ENCODE measurements around the gene MED12L. TPM values are rescaled to one million over a fixed set of nuclear protein-coding genes. Genes with fewer than 3 reads are reported as not detected.

Gene MED12L
- total and polyA plus RNA-seq, 9 of the 15 experiments (the other 6 are each of a cell fraction or from before 2014, with no cell fraction given), result not detected

DNA sequence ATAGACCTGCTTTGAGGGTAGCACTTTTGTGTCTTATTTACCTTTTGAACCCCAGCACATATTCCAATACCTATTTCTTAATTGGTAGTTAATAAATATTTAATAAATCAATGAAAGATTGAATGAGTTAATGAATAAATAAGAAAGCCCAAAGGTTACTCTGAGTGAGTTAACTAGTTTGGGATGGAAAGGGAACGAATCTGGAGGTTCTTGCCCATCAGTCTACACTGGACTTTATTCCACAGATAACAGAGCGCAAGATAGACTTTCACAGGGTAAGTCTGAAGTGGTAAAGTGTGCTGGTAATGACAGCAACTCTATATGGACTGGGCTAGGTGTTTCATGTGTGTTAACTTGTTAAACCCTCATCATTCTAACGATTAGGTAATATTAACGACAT is 33.1 kb upstream of the MED12L start:
- no peak for ATAC-seq
- Histone ChIP-seq H3K4me1 (replicated peaks in 1 of 2; ENCODE audit: control insufficient read depth in 2 of 2, insufficient read depth in 2 of 2, low read length in 2 of 2) (no peaks in the 10 kb centered on the region; a peak in 3 of 5 replicates), H3K9me3 (replicated peaks; ENCODE audit: control insufficient read depth, insufficient read depth, low read depth, low read length) (no peaks in the 10 kb centered on the region), H4K20me1 (replicated peaks; ENCODE audit: control insufficient read depth, insufficient read depth, low read length) (no peaks in the 10 kb centered on the region), H3K36me3 (ENCODE audit: control insufficient read depth, insufficient read depth, low read length) (no peaks in the 10 kb centered on the region), H2AFZ (ENCODE audit: low read depth, low read length) (no peak overlapping the region), H3K9me1 (ENCODE audit: control insufficient read depth, insufficient read depth, low read length) (no peaks in the 10 kb centered on the region), H3K4me2 (ENCODE audit: insufficient read depth, low read length) (no peak overlapping the region), H3K9ac (ENCODE audit: insufficient read depth in 1 of 2, low read depth in 2 of 2, low read length in 2 of 2) (no peak overlapping the region), H3K27ac (ENCODE audit: extremely low read depth, low read depth, low read length) (no peak overlapping the region), H3K27me3 (ENCODE audit: control insufficient read depth in 2 of 2, insufficient read depth in 2 of 2, low read length in 2 of 2) (no peaks in the 10 kb centered on the region), H3K79me2 (ENCODE audit: control insufficient read depth, insufficient read depth, low read length) (no peaks in the 10 kb centered on the region), H3K4me3 (no peak overlapping the region)
- WGBS (ENCODE audit: insufficient coverage, low coverage, missing lambda C conversion rate), result 2% methylated on average over 4 of the region's 4 CpGs
- no peak for FAIRE-seq
- TF ChIP-seq CHD1 (IDR thresholded peaks at IDR 0.05; ENCODE audit: low read length) (no peak), ZNF239 (CRISPR knock-in tag; IDR thresholded peaks at IDR 0.05) (no peak), ELF1 (tag; IDR thresholded peaks at IDR 0.05) (no peak), ZNF561 (CRISPR knock-in tag; conservative IDR thresholded peaks at IDR 0.05) (no peak), TEAD1 (CRISPR knock-in tag; IDR thresholded peaks at IDR 0.05) (no peak), HNRNPH1 (optimal IDR thresholded peaks at IDR 0.05; ENCODE audit: low read depth, low read length) (no peak), ZNF354B (CRISPR knock-in tag; IDR thresholded peaks at IDR 0.05) (no peak)
- TF ChIP-seq, protein P1, sequence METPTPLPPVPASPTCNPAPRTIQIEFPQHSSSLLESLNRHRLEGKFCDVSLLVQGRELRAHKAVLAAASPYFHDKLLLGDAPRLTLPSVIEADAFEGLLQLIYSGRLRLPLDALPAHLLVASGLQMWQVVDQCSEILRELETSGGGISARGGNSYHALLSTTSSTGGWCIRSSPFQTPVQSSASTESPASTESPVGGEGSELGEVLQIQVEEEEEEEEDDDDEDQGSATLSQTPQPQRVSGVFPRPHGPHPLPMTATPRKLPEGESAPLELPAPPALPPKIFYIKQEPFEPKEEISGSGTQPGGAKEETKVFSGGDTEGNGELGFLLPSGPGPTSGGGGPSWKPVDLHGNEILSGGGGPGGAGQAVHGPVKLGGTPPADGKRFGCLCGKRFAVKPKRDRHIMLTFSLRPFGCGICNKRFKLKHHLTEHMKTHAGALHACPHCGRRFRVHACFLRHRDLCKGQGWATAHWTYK (CRISPR knock-in tag; IDR thresholded peaks at IDR 0.05), result no peak
- TF ChIP-seq, protein P2, sequence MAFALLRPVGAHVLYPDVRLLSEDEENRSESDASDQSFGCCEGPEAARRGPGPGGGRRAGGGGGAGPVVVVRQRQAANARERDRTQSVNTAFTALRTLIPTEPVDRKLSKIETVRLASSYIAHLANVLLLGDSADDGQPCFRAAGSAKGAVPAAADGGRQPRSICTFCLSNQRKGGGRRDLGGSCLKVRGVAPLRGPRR (CRISPR knock-in tag; IDR thresholded peaks at IDR 0.05), result no peak
- ChIA-PET CTCF (ENCODE audit: low intra/inter-chr PET ratio) (no interaction called here), POLR2A (no interaction called here)
- no peak for DNase-seq (ENCODE audit: extremely low read depth in 1 of 4, low spot score in 3 of 4)
- BruUV-seq (replicated peaks), result no TSS peak
- intact Hi-C loops (cut with micrococcal nuclease) (no loop called here), in situ Hi-C loops (cut with MboI) (no loop called here)

All from K562 (cell line).